Naive thymus-derived CD4-positive, alpha-beta T cell (primary cell): Measurements from ENCODE around the gene TMC8. TPM values are rescaled to one million over a fixed set of nuclear protein-coding genes. Genes with fewer than 3 reads are reported as not detected.

Experiments
- ATAC-seq: fragments of 150-1000 bp; cut with Tn5 transposase; 2 replicates; pipeline ENCODE4 v1.10.0; 2021; ENCODE audit warnings: mild to moderate bottlenecking, moderate library complexity
- CTCF ChIA-PET: fragments of 350-600 bp; sonication (Branson Sonifier 250); formaldehyde crosslinking; loops from one replicate; lab custom pipeline; 2021; ENCODE audit warnings: antibody characterized with exemption; lab: Charles Lee
- POLR2A ChIA-PET: fragments of 350-600 bp; sonication (Branson Sonifier 250); formaldehyde crosslinking; loops from one replicate; lab custom pipeline; 2021; ENCODE audit warnings: antibody characterized with exemption, inconsistent platforms; lab: Charles Lee
- DNase-seq, 9 donors: peaks; one replicate each; pipeline versions ENCODE4 v3.0.0 to v3.0.0-alpha.2; 2020 to 2022; ENCODE audit warnings: mixed read lengths in 1 of 9
- H3K27ac ChIP-seq: one replicate; pipeline ENCODE4 v1.7.0; 2013; ENCODE audit warnings: mild to moderate bottlenecking, low read depth, low read length, moderate library complexity
- H3K27me3 ChIP-seq, 2 donors: one replicate each; pipeline ENCODE4 v1.7.0; 2013; ENCODE audit warnings: low read length in 2 of 2, mild to moderate bottlenecking in 2 of 2, moderate library complexity in 2 of 2; ENCODE audit not compliant: control insufficient read depth in 2 of 2, insufficient read depth in 2 of 2
- H3K36me3 ChIP-seq, 3 experiments: 1 replicate in 2 of 3; 2 replicates in 1 of 3; pipeline ENCODE4 v1.7.0; 2013; ENCODE audit warnings: low read length in 3 of 3, mild to moderate bottlenecking in 3 of 3, moderate library complexity in 1 of 3; ENCODE audit not compliant: insufficient read depth in 3 of 3, control insufficient read depth in 2 of 3
- H3K4me1 ChIP-seq, 2 donors: one replicate each; pipeline ENCODE4 v1.7.0; 2013; ENCODE audit warnings: low read length in 2 of 2, mild to moderate bottlenecking in 2 of 2, moderate library complexity in 1 of 2; ENCODE audit not compliant: control insufficient read depth in 2 of 2, insufficient read depth in 2 of 2
- H3K4me3 ChIP-seq: 2 replicates; pipeline ENCODE4 v1.7.0; 2013; ENCODE audit warnings: mild to moderate bottlenecking, low read length
- H3K9me3 ChIP-seq, 3 experiments: 1 replicate in 2 of 3; 2 replicates in 1 of 3; pipeline ENCODE4 v1.7.0; 2013; ENCODE audit warnings: low read length in 3 of 3; ENCODE audit not compliant: control insufficient read depth in 2 of 3
- H3K27ac Mint-ChIP-seq, 9 donors: one replicate each; pipeline ENCODE4 v1.8.0; 2020 to 2022; ENCODE audit warnings: mixed read lengths in 9 of 9, mild to moderate bottlenecking in 8 of 9, moderate library complexity in 5 of 9, inconsistent platforms in 2 of 9
- H3K27me3 Mint-ChIP-seq, 5 donors: one replicate each; pipeline ENCODE4 v1.8.0; 2021 to 2022; ENCODE audit warnings: mixed read lengths in 5 of 5, mild to moderate bottlenecking in 1 of 5
- H3K36me3 Mint-ChIP-seq, 5 donors: one replicate each; pipeline ENCODE4 v1.8.0; 2020 to 2022; ENCODE audit warnings: mixed read lengths in 5 of 5, mild to moderate bottlenecking in 3 of 5, inconsistent platforms in 1 of 5
- H3K4me1 Mint-ChIP-seq, 7 donors: one replicate each; pipeline ENCODE4 v1.8.0; 2020 to 2022; ENCODE audit warnings: mixed read lengths in 7 of 7, mild to moderate bottlenecking in 3 of 7, inconsistent platforms in 1 of 7
- H3K4me3 Mint-ChIP-seq, 10 donors: one replicate each; pipeline ENCODE4 v1.8.0; 2020 to 2022; ENCODE audit warnings: mild to moderate bottlenecking in 10 of 10, mixed read lengths in 10 of 10, moderate library complexity in 6 of 10, inconsistent platforms in 2 of 10
- H3K9me3 Mint-ChIP-seq, 11 donors: one replicate each; pipeline ENCODE4 v1.8.0; 2020 to 2022; ENCODE audit warnings: mixed read lengths in 11 of 11, mild to moderate bottlenecking in 4 of 11, inconsistent platforms in 1 of 11, moderate library complexity in 1 of 11
- intact Hi-C, 2 donors: fragments of 100-400 bp; cut with micrococcal nuclease; formaldehyde crosslinking; loops; one replicate each; pipeline ENCODE4 v1.15.1; 2023
- polyA plus RNA-seq, 2 donors: library from polyadenylated mRNA; unstranded; fragments of 300-500 nt; fragmentation: Illumina TruSeq; gene quantifications; one replicate each; pipeline ENCODE4 v1.2.3, GENCODE V29; 2021
- total RNA-seq, 6 experiments: library from RNA in 5 of 6; stranded (reverse) in 5 of 6; gene quantifications; 1 replicate in 5 of 6; 2 replicates in 1 of 6; pipeline ENCODE4 v1.2.3 and lab custom pipeline; 2021 to 2026

The TMC8 gene
- total and polyA plus RNA-seq, 7 experiments from 2014 or later, result 94.4 to 593 (median 492) TPM

GRCh38 chr17:78148286-78149016 is 17.9 kb downstream of the TMC8 start:
- Histone ChIP-seq H3K9me3 (no peaks in the 10 kb centered on the region), H3K4me1 (peaks cover 0 to 11% of the 10 kb centered on the region in 2 donors), H3K27me3 (no peaks in the 10 kb centered on the region), H3K27ac (no peak overlapping the region), H3K4me3 (no peak overlapping the region), H3K36me3 (no peaks in the 10 kb centered on the region)
- H3K4me3 Mint-ChIP-seq, result no peak overlapping the region
- peaks cover 0 to 4% (median 0%) of the 10 kb centered on the region in 5 donors for H3K27me3 Mint-ChIP-seq
- H3K27ac Mint-ChIP-seq, result peak overlapping the region in 6 of 9 donors; percentile 28 to 73 (median 48)
- CTCF ChIA-PET, result interaction anchor here (0.6 to 2.9 kb wide), 3 partner anchors 28 to 817 kb away, joined by 3 to 13 read pairs (median 4); no protein-coding TSS in a partner anchor
- H3K4me1 Mint-ChIP-seq, result peaks cover 11 to 29% (median 23%) of the 10 kb centered on the region in 7 donors
- POLR2A ChIA-PET, result interaction anchor here (27.0 kb wide), 1 partner anchor 19 kb away, joined by 898 read pairs; the partner anchor contains the start of genes TMC6 and TMC8
- H3K9me3 Mint-ChIP-seq, result no peaks in the 10 kb centered on the region
- intact Hi-C loops, result loop anchor here in 1 of 2 donors (10.0 kb wide), 1 partner anchor 66 kb away; the partner anchor contains the start of gene BIRC5
- ATAC-seq (no peak), DNase-seq (no peak)
- no peaks in the 10 kb centered on the region for H3K36me3 Mint-ChIP-seq

GRCh38 chr17:78151514-78152008 is 21.0 kb downstream of the TMC8 start:
- Histone ChIP-seq H3K4me3 (no peak overlapping the region), H3K36me3 (no peaks in the 10 kb centered on the region), H3K4me1 (peaks cover 0 to 4% of the 10 kb centered on the region in 2 donors), H3K27me3 (no peaks in the 10 kb centered on the region), H3K27ac (no peak overlapping the region), H3K9me3 (no peaks in the 10 kb centered on the region)
- POLR2A ChIA-PET, result interaction anchor here (0.5 to 27.0 kb wide), 4 partner anchors 8 to 723 kb away, joined by 3 to 898 read pairs (median 4); partner anchors contain the start of genes TMC6 and TMC8
- H3K27ac Mint-ChIP-seq, result no peak overlapping the region
- no peaks in the 10 kb centered on the region for H3K36me3 Mint-ChIP-seq
- no peak for DNase-seq
- peaks cover 0 to 4% (median 0%) of the 10 kb centered on the region in 5 donors for H3K27me3 Mint-ChIP-seq
- H3K4me1 Mint-ChIP-seq, result peaks cover 7 to 19% (median 14%) of the 10 kb centered on the region in 7 donors
- ATAC-seq, result no peak
- intact Hi-C loops, result no loop called here
- H3K9me3 Mint-ChIP-seq, result no peaks in the 10 kb centered on the region
- CTCF ChIA-PET, result no interaction called here
- no peak overlapping the region for H3K4me3 Mint-ChIP-seq

- no peaks in the 10 kb centered on the region for H3K27me3 ChIP-seq
- ChIA-PET POLR2A (interaction anchor here (0.6 kb wide), 1 partner anchor 128 kb away, joined by 4 read pairs; no protein-coding TSS in a partner anchor), CTCF (interaction anchor here (0.7 kb wide), 1 partner anchor 255 kb away, joined by 4 read pairs; no protein-coding TSS in a partner anchor)
- H3K27me3 Mint-ChIP-seq, result no peaks in the 10 kb centered on the region
- no peaks in the 10 kb centered on the region for H3K36me3 ChIP-seq
- H3K27ac Mint-ChIP-seq, result peak overlapping the region in 1 of 9 donors; percentile 42
- no peak overlapping the region for H3K4me3 ChIP-seq
- H3K4me1 ChIP-seq, result no peaks in the 10 kb centered on the region
- no peak overlapping the region for H3K27ac ChIP-seq
- H3K36me3 Mint-ChIP-seq, result no peaks in the 10 kb centered on the region
- intact Hi-C loops, result no loop called here
- H3K9me3 Mint-ChIP-seq, result no peaks in the 10 kb centered on the region
- H3K4me3 Mint-ChIP-seq, result no peak overlapping the region
- H3K4me1 Mint-ChIP-seq, result peaks cover 0 to 6% (median 0%) of the 10 kb centered on the region in 7 donors
- H3K9me3 ChIP-seq, result no peaks in the 10 kb centered on the region
- ATAC-seq, result peak; percentile 85
- no peak for DNase-seq
Observed at GRCh38 chr17:78154903-78155811, 24.6 kb downstream of the TMC8 start.

GRCh38 chr17:78159575-78160158 is 29.1 kb downstream of the TMC8 start:
- Histone ChIP-seq H3K4me3 (no peak overlapping the region), H3K4me1 (no peaks in the 10 kb centered on the region), H3K9me3 (no peaks in the 10 kb centered on the region), H3K36me3 (no peaks in the 10 kb centered on the region), H3K27ac (no peak overlapping the region), H3K27me3 (no peaks in the 10 kb centered on the region)
- DNase-seq (no peak), ATAC-seq (peak; percentile 55)
- H3K27ac Mint-ChIP-seq, result peak overlapping the region in 2 of 9 donors; percentile 9 to 27
- H3K36me3 Mint-ChIP-seq, result no peaks in the 10 kb centered on the region
- ChIA-PET CTCF (interaction anchor here (0.6 kb wide), 1 partner anchor 92 kb away, joined by 3 read pairs; no protein-coding TSS in a partner anchor), POLR2A (no interaction called here)
- no peak overlapping the region for H3K4me3 Mint-ChIP-seq
- intact Hi-C loops, result no loop called here
- no peaks in the 10 kb centered on the region for H3K27me3 Mint-ChIP-seq
- no peaks in the 10 kb centered on the region for H3K9me3 Mint-ChIP-seq
- H3K4me1 Mint-ChIP-seq, result peaks cover 0 to 6% (median 0%) of the 10 kb centered on the region in 7 donors

- intact Hi-C loops, result no loop called here
- Mint-ChIP-seq H3K27me3 (no peaks in the 10 kb centered on the region), H3K9me3 (no peaks in the 10 kb centered on the region), H3K4me1 (peaks cover 0 to 6% (median 0%) of the 10 kb centered on the region in 7 donors), H3K4me3 (no peak overlapping the region), H3K36me3 (no peaks in the 10 kb centered on the region), H3K27ac (no peak overlapping the region)
- Histone ChIP-seq H3K4me1 (peaks cover 0 to 4% of the 10 kb centered on the region in 2 donors), H3K27me3 (no peaks in the 10 kb centered on the region), H3K36me3 (no peaks in the 10 kb centered on the region), H3K27ac (no peak overlapping the region), H3K9me3 (no peaks in the 10 kb centered on the region), H3K4me3 (no peak overlapping the region)
- no peak for DNase-seq
- POLR2A ChIA-PET, result interaction anchor here (1.0 to 1.1 kb wide), 2 partner anchors 29 to 43 kb away, joined by 3 read pairs; no protein-coding TSS in a partner anchor
- ATAC-seq, result no peak
- CTCF ChIA-PET, result no interaction called here
Observed at GRCh38 chr17:78163881-78164747, 33.5 kb downstream of the TMC8 start.
